ENCODE measurements around the gene LRRC4C.

GRCh38 chr11:40542821-40543220 lies 916.6 kb downstream of the LRRC4C start:
- TF ChIP-seq CTCF (IDR thresholded peaks at IDR 0.05) = no peak
- no peak for TF ChIP-seq FOXK1 (CRISPR knock-in tag; IDR thresholded peaks at IDR 0.05)
- no peak for TF ChIP-seq MLX (CRISPR knock-in tag; IDR thresholded peaks at IDR 0.05)
- no peak for TF ChIP-seq TP53 (CRISPR knock-in tag; IDR thresholded peaks at IDR 0.05)
- no peak for TF ChIP-seq ELF4 (CRISPR knock-in tag; IDR thresholded peaks at IDR 0.05; ENCODE audit: low read depth)
- TF ChIP-seq TCF7 (CRISPR knock-in tag; IDR thresholded peaks at IDR 0.05; ENCODE audit: low read depth) = no peak
- no peak for TF ChIP-seq CREB1 (CRISPR knock-in tag; IDR thresholded peaks at IDR 0.05)
- TF ChIP-seq ZNF138 (CRISPR knock-in tag; conservative IDR thresholded peaks at IDR 0.05) = no peak
- TF ChIP-seq NR3C1 (CRISPR knock-in tag; conservative IDR thresholded peaks at IDR 0.05; ENCODE audit: low read depth) = no peak
- no peak for TF ChIP-seq PREB (CRISPR knock-in tag; IDR thresholded peaks at IDR 0.05; ENCODE audit: borderline replicate concordance)
